Trophoblast cell (in vitro differentiated cells and primary cell): ENCODE data around the gene ZNF536.

Source experiments
- DNase-seq, 2 donors: peaks; one replicate each; pipeline ENCODE4 v3.0.0-alpha.2; 2016
- H2AFZ ChIP-seq: 2 replicates; pipeline ENCODE4 v1.6.1; 2013; ENCODE audit warnings: low read length, moderate library complexity, mild to moderate bottlenecking; ENCODE audit not compliant: insufficient read depth, poor library complexity
- H2AK5ac ChIP-seq: 2 replicates; pipeline ENCODE4 v1.6.1; 2013; ENCODE audit warnings: mild to moderate bottlenecking, low read length
- H2BK120ac ChIP-seq: 2 replicates; pipeline ENCODE4 v1.6.1; 2013; ENCODE audit warnings: low read length, mild to moderate bottlenecking, moderate library complexity; ENCODE audit not compliant: insufficient read depth, poor library complexity
- H2BK12ac ChIP-seq: 2 replicates; pipeline ENCODE4 v1.6.1; 2013; ENCODE audit warnings: mild to moderate bottlenecking, low read length, moderate library complexity
- H2BK5ac ChIP-seq: 2 replicates; pipeline ENCODE4 v1.6.1; 2013; ENCODE audit warnings: low read length, low read depth, moderate library complexity, mild to moderate bottlenecking; ENCODE audit not compliant: poor library complexity
- H3K14ac ChIP-seq: 2 replicates; pipeline ENCODE4 v1.6.1; 2013; ENCODE audit warnings: mild to moderate bottlenecking, low read length
- H3K18ac ChIP-seq: 2 replicates; pipeline ENCODE4 v1.6.1; 2013; ENCODE audit warnings: mild to moderate bottlenecking, low read length
- H3K23ac ChIP-seq: 2 replicates; pipeline ENCODE4 v1.6.1; 2013; ENCODE audit warnings: low read length
- H3K27ac ChIP-seq: 2 replicates; pipeline ENCODE4 v1.5.1; 2013; ENCODE audit warnings: low read depth, mild to moderate bottlenecking, inconsistent platforms, low read length, moderate library complexity
- H3K27me3 ChIP-seq: 2 replicates; pipeline ENCODE4 v1.6.1; 2013; ENCODE audit warnings: inconsistent platforms, mild to moderate bottlenecking, low read length, moderate library complexity; ENCODE audit not compliant: insufficient read depth
- H3K36me3 ChIP-seq, 2 experiments: 1 replicate in 1 of 2; 2 replicates in 1 of 2; pipeline ENCODE4 v1.6.1; 2013; ENCODE audit warnings: low read length in 2 of 2, mild to moderate bottlenecking in 2 of 2, moderate library complexity in 1 of 2; ENCODE audit not compliant: insufficient read depth in 2 of 2, control insufficient read depth in 1 of 2
- H3K4ac ChIP-seq: 2 replicates; pipeline ENCODE4 v1.6.1; 2013; ENCODE audit warnings: low read depth, mild to moderate bottlenecking, low read length, moderate library complexity
- H3K4me1 ChIP-seq, 2 experiments: 1 replicate in 1 of 2; 2 replicates in 1 of 2; pipeline ENCODE4 v1.6.1; 2013; ENCODE audit warnings: low read length in 2 of 2, mild to moderate bottlenecking in 2 of 2, moderate library complexity in 1 of 2; ENCODE audit not compliant: insufficient read depth in 2 of 2, control insufficient read depth in 1 of 2
- H3K4me2 ChIP-seq: 2 replicates; pipeline ENCODE4 v1.6.1; 2013; ENCODE audit warnings: inconsistent platforms, mild to moderate bottlenecking, low read length, moderate library complexity
- H3K4me3 ChIP-seq: 2 replicates; pipeline ENCODE4 v1.5.1; 2013; ENCODE audit warnings: mild to moderate bottlenecking, low read depth, low read length, inconsistent platforms
- H3K79me1 ChIP-seq: one replicate; pipeline ENCODE4 v1.6.1; 2013; ENCODE audit warnings: low read length
- H3K79me2 ChIP-seq: 2 replicates; pipeline ENCODE4 v1.6.1; 2013; ENCODE audit warnings: low read length, mild to moderate bottlenecking; ENCODE audit not compliant: control insufficient read depth, insufficient read depth, poor library complexity
- H3K9ac ChIP-seq: 2 replicates; pipeline ENCODE4 v1.6.1; 2013; ENCODE audit warnings: mild to moderate bottlenecking, low read length
- H3K9me3 ChIP-seq: 2 replicates; pipeline ENCODE4 v1.6.1; 2013; ENCODE audit warnings: low read depth, mild to moderate bottlenecking, control low read depth, inconsistent platforms, low read length; ENCODE audit not compliant: insufficient read depth
- H4K12ac ChIP-seq: 2 replicates; pipeline ENCODE4 v1.6.1; 2013; ENCODE audit warnings: low read depth, mild to moderate bottlenecking, low read length, moderate library complexity
- H4K8ac ChIP-seq: 2 replicates; pipeline ENCODE4 v1.6.1; 2013; ENCODE audit warnings: low read depth, mild to moderate bottlenecking, low read length, moderate library complexity
- H4K91ac ChIP-seq: one replicate; pipeline ENCODE4 v1.6.1; 2013; ENCODE audit warnings: low read depth, mild to moderate bottlenecking, low read length, moderate library complexity
- whole genome bisulfite sequencing: extraction: QIAGEN DNeasy Blood & Tissue Kit; methylation state at CpG from one replicate; pipeline ENCODE4 v1.1.7; 2013; ENCODE audit warnings: missing lambda C conversion rate; ENCODE audit not compliant: insufficient read length, insufficient coverage; ENCODE audit errors: extremely low coverage; 5-methylcytosine and 5-hydroxymethylcytosine counted together

ZNF536 gene

GRCh38 chr19:30367006-30367405 lies 5.2 kb upstream of the ZNF536 start:
- H3K14ac ChIP-seq: no peak overlapping the region

GRCh38 chr19:30367421-30367820 lies 4.8 kb upstream of the ZNF536 start:
- Histone ChIP-seq H2BK12ac (no peak overlapping the region), H3K4me2 (no peak overlapping the region), H3K18ac (no peak overlapping the region), H3K4me1 (no peaks in the 10 kb centered on the region), H4K91ac (no peak overlapping the region), H3K14ac (no peak overlapping the region), H2AK5ac (no peak overlapping the region), H3K36me3 (no peaks in the 10 kb centered on the region), H2BK120ac (no peak overlapping the region), H3K79me2 (no peaks in the 10 kb centered on the region), H3K4me3 (no peak overlapping the region), H4K8ac (no peak overlapping the region), H2BK5ac (no peak overlapping the region), H3K9me3 (no peaks in the 10 kb centered on the region), H3K4ac (no peak overlapping the region), H2AFZ (no peak overlapping the region), H3K79me1 (no peaks in the 10 kb centered on the region), H4K12ac (no peak overlapping the region), H3K23ac (no peak overlapping the region), H3K27ac (no peak overlapping the region), H3K9ac (no peak overlapping the region), H3K27me3 (peaks cover under 1% of the 10 kb centered on the region)
- no CpG with 5 or more reads among the region's 9 CpGs for WGBS
- DNase-seq: no peak

More at GRCh38 chr19:30367006-30367405, 5.2 kb upstream of the ZNF536 start:
- Histone ChIP-seq H4K12ac (no peak overlapping the region), H2AK5ac (no peak overlapping the region), H3K36me3 (no peaks in the 10 kb centered on the region), H2BK120ac (no peak overlapping the region), H2BK12ac (no peak overlapping the region), H3K23ac (no peak overlapping the region), H4K8ac (no peak overlapping the region), H3K79me1 (no peaks in the 10 kb centered on the region), H2BK5ac (no peak overlapping the region), H3K4me3 (no peak overlapping the region), H3K4me2 (no peak overlapping the region), H3K4me1 (no peaks in the 10 kb centered on the region), H4K91ac (no peak overlapping the region), H3K9me3 (no peaks in the 10 kb centered on the region), H3K18ac (no peak overlapping the region), H3K27ac (no peak overlapping the region), H3K9ac (no peak overlapping the region), H3K79me2 (no peaks in the 10 kb centered on the region), H2AFZ (no peak overlapping the region), H3K4ac (no peak overlapping the region), H3K27me3 (no peaks in the 10 kb centered on the region)
- no peak for DNase-seq
- WGBS: no CpG with 5 or more reads among the region's 7 CpGs

GRCh38 chr19:30369833-30370232 lies 2.4 kb upstream of the ZNF536 start:
- no peak overlapping the region for H2BK5ac ChIP-seq

GRCh38 chr19:30371161-30371836 lies 885 bp upstream of the ZNF536 start:
- no CpG with 5 or more reads among the region's 6 CpGs for WGBS
- Histone ChIP-seq H3K4ac (no peak overlapping the region), H2BK120ac (no peak overlapping the region), H2BK12ac (no peak overlapping the region), H3K36me3 (no peaks in the 10 kb centered on the region), H3K23ac (no peak overlapping the region), H4K91ac (no peak overlapping the region), H3K4me1 (peaks cover 0 to 2% of the 10 kb centered on the region in 2 experiments), H3K4me2 (no peak overlapping the region), H3K27me3 (peaks cover 27% of the 10 kb centered on the region), H4K8ac (no peak overlapping the region), H3K27ac (no peak overlapping the region), H3K79me1 (no peaks in the 10 kb centered on the region), H3K18ac (no peak overlapping the region), H3K9ac (no peak overlapping the region), H3K9me3 (peaks cover 7% of the 10 kb centered on the region), H3K4me3 (no peak overlapping the region), H2AK5ac (no peak overlapping the region), H2BK5ac (no peak overlapping the region), H3K14ac (no peak overlapping the region), H3K79me2 (no peaks in the 10 kb centered on the region), H2AFZ (no peak overlapping the region), H4K12ac (no peak overlapping the region)
- DNase-seq: no peak

More at GRCh38 chr19:30369833-30370232, 2.4 kb upstream of the ZNF536 start:
- H3K18ac ChIP-seq: no peak overlapping the region
- H3K36me3 ChIP-seq: no peaks in the 10 kb centered on the region
- H4K8ac ChIP-seq: no peak overlapping the region
- no peak overlapping the region for H3K27ac ChIP-seq
- peaks cover 0 to under 1% of the 10 kb centered on the region in 2 experiments for H3K4me1 ChIP-seq
- no peak overlapping the region for H2AFZ ChIP-seq
- no peak overlapping the region for H3K9ac ChIP-seq
- H4K91ac ChIP-seq: no peak overlapping the region
- no peak overlapping the region for H3K4ac ChIP-seq
- no peaks in the 10 kb centered on the region for H3K79me2 ChIP-seq
- no peaks in the 10 kb centered on the region for H3K79me1 ChIP-seq
- no peak for DNase-seq
- H3K9me3 ChIP-seq: no peaks in the 10 kb centered on the region
- H3K14ac ChIP-seq: no peak overlapping the region
- no peak overlapping the region for H3K23ac ChIP-seq
- no CpG with 5 or more reads among the region's 6 CpGs for WGBS
- H3K4me3 ChIP-seq: no peak overlapping the region
- no peak overlapping the region for H2BK12ac ChIP-seq
- H4K12ac ChIP-seq: no peak overlapping the region
- peaks cover 15% of the 10 kb centered on the region for H3K27me3 ChIP-seq
- no peak overlapping the region for H3K4me2 ChIP-seq
- H2BK120ac ChIP-seq: no peak overlapping the region
- no peak overlapping the region for H2AK5ac ChIP-seq
